Parathyroid adenoma (tissue), 2 donors: Measurements from ENCODE around the gene CCDC88A.

ENCODE experiments used
- H2AFZ ChIP-seq: fragments of 300-600 bp; sonication (generic); one replicate; pipeline ENCODE4 v1.7.0; 2017; ENCODE audit warnings: antibody characterized with exemption, mild to moderate bottlenecking
- H3K27ac ChIP-seq: fragments of 300-600 bp; sonication (generic); one replicate; pipeline ENCODE4 v1.7.0; 2017
- H3K27me3 ChIP-seq: fragments of 300-600 bp; sonication (generic); one replicate; pipeline ENCODE4 v1.7.0; 2017; ENCODE audit warnings: low read length; ENCODE audit not compliant: control insufficient read depth, insufficient read depth
- H3K36me3 ChIP-seq: fragments of 300-600 bp; sonication (generic); one replicate; pipeline ENCODE4 v1.7.0; 2017; ENCODE audit warnings: low read length; ENCODE audit not compliant: control insufficient read depth, insufficient read depth
- H3K4me1 ChIP-seq: fragments of 300-600 bp; sonication (generic); one replicate; pipeline ENCODE4 v1.7.0; 2017; ENCODE audit warnings: control low read depth
- H3K4me2 ChIP-seq: fragments of 300-600 bp; sonication (generic); one replicate; pipeline ENCODE4 v1.7.0; 2017; ENCODE audit warnings: low read length
- H3K4me3 ChIP-seq: fragments of 300-600 bp; sonication (generic); one replicate; pipeline ENCODE4 v1.7.0; 2017; ENCODE audit warnings: low read depth, low read length
- H3K79me2 ChIP-seq: fragments of 300-600 bp; sonication (generic); one replicate; pipeline ENCODE4 v1.7.0; 2017; ENCODE audit warnings: control low read depth
- H3K9ac ChIP-seq: fragments of 300-600 bp; sonication (generic); one replicate; pipeline ENCODE4 v1.7.0; 2017; ENCODE audit warnings: mild to moderate bottlenecking
- H3K9me3 ChIP-seq: fragments of 300-600 bp; sonication (generic); one replicate; pipeline ENCODE4 v1.7.0; 2017; ENCODE audit warnings: low read length; ENCODE audit not compliant: control insufficient read depth
- TF ChIP-seq, protein P1 (sequence below): fragments of 300-600 bp; sonication (generic); IDR thresholded peaks from one replicate; pipeline ENCODE4 v1.7.0; 2017; ENCODE audit warnings: antibody characterized with exemption, mild to moderate bottlenecking
- donor health status: primary hyperparathyroidism.

The CCDC88A gene

GRCh38 chr2:55401124-55401523, 18.5 kb downstream of the CCDC88A start:
- TF ChIP-seq, protein P1, sequence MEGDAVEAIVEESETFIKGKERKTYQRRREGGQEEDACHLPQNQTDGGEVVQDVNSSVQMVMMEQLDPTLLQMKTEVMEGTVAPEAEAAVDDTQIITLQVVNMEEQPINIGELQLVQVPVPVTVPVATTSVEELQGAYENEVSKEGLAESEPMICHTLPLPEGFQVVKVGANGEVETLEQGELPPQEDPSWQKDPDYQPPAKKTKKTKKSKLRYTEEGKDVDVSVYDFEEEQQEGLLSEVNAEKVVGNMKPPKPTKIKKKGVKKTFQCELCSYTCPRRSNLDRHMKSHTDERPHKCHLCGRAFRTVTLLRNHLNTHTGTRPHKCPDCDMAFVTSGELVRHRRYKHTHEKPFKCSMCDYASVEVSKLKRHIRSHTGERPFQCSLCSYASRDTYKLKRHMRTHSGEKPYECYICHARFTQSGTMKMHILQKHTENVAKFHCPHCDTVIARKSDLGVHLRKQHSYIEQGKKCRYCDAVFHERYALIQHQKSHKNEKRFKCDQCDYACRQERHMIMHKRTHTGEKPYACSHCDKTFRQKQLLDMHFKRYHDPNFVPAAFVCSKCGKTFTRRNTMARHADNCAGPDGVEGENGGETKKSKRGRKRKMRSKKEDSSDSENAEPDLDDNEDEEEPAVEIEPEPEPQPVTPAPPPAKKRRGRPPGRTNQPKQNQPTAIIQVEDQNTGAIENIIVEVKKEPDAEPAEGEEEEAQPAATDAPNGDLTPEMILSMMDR: no peak
- no peaks in the 10 kb centered on the region for H3K36me3 ChIP-seq
- no peaks in the 10 kb centered on the region for H3K4me1 ChIP-seq
- no peak overlapping the region for H2AFZ ChIP-seq
- no peak overlapping the region for H3K9ac ChIP-seq
- no peaks in the 10 kb centered on the region for H3K9me3 ChIP-seq
- H3K4me2 ChIP-seq: no peak overlapping the region
- H3K79me2 ChIP-seq: no peaks in the 10 kb centered on the region
- no peaks in the 10 kb centered on the region for H3K27me3 ChIP-seq
- H3K4me3 ChIP-seq: no peak overlapping the region
- H3K27ac ChIP-seq: no peak overlapping the region

DNA sequence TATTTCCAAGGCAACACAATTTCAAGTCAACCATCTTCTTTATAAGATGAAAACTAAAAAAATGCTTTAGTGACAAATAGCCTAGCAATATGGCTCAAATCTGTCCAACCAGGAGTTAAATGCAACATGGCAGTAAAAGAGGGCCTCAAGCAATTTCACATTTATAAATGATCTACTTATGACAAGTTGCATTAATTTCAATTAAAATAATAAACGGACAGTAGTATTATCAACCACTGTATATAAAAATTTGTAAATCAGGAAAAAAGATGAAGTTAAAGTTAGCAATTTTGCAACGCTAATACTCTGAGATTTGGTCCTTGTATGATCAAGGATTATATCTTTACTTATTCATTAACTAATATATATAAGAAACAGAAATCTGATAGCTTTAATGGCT, 19.3 kb downstream of the CCDC88A start:
- no peak overlapping the region for H3K9ac ChIP-seq
- TF ChIP-seq, protein P1: no peak
- no peaks in the 10 kb centered on the region for H3K27me3 ChIP-seq
- H3K4me2 ChIP-seq: no peak overlapping the region
- H3K27ac ChIP-seq: no peak overlapping the region
- no peaks in the 10 kb centered on the region for H3K9me3 ChIP-seq
- no peaks in the 10 kb centered on the region for H3K79me2 ChIP-seq
- H3K36me3 ChIP-seq: no peaks in the 10 kb centered on the region
- H2AFZ ChIP-seq: no peak overlapping the region
- H3K4me1 ChIP-seq: no peaks in the 10 kb centered on the region
- H3K4me3 ChIP-seq: no peak overlapping the region

DNA sequence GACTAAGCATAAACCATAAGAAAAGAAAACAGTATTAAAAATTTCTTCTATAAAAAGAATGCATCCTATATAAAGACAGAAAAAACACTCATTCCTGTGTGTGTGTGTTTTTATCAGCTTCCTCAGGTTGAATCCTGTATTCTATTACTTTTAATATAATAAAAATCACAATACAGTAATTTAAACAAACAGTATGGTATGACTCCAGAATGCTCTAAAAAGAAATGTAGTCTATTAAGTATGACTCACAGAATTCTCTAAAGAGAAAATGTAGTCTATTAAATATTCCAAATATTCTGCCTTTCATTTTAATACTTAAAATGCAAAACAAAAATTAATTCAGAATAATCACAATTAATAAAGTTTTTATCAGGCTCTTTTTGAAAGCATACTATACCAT, 19.8 kb downstream of the CCDC88A start:
- TF ChIP-seq, protein P1: no peak
- Histone ChIP-seq H3K79me2 (no peaks in the 10 kb centered on the region), H3K4me1 (no peaks in the 10 kb centered on the region), H3K4me3 (no peak overlapping the region), H3K27me3 (no peaks in the 10 kb centered on the region), H3K4me2 (no peak overlapping the region), H3K27ac (no peak overlapping the region), H3K36me3 (no peaks in the 10 kb centered on the region), H2AFZ (no peak overlapping the region), H3K9ac (no peak overlapping the region), H3K9me3 (no peaks in the 10 kb centered on the region)

DNA sequence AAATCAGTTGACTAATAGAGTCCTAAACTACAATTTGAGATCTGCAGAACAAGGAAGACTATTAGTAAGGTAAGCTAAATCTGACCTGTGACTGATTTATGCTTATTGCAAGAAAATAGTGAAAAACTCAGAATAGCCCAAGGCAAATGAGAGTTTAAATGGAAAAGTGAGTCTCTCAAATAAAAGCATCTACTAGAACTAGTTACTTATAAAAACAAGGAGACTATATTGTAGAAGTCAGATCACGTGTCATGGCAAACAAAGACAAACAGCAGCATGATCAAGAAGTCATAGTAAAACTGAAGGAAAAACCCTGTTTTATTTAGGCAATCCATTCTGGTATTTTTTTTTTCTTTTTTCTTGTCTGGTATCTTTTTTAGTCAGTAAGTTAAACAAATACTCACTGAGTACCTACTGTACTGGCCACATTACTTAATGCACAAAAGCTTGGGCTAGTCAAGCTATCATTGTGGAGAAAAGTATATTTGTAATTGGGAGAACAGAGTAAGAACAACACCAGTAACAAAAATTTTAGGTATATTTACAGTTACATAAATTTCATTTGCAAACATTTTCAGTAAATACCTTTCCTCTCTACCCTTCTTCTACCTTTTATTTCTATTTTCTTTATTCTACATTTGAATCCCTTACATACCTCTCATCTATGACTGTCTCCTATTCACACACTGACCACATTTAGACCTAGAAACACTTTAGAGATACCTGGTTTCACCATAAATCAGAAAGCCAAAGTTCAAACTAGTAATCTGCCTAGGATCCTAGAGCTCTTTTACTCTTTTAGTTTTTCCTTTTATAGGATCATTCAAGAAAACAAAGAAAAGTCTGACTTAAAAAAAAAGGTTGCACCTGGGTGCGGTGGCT, 23.7 kb downstream of the CCDC88A start:
- no peak overlapping the region for H3K4me3 ChIP-seq
- no peaks in the 10 kb centered on the region for H3K9me3 ChIP-seq
- no peaks in the 10 kb centered on the region for H3K79me2 ChIP-seq
- H3K4me2 ChIP-seq: no peak overlapping the region
- H3K9ac ChIP-seq: no peak overlapping the region
- TF ChIP-seq, protein P1: no peak
- no peaks in the 10 kb centered on the region for H3K36me3 ChIP-seq
- no peak overlapping the region for H2AFZ ChIP-seq
- no peaks in the 10 kb centered on the region for H3K4me1 ChIP-seq
- no peaks in the 10 kb centered on the region for H3K27me3 ChIP-seq
- H3K27ac ChIP-seq: no peak overlapping the region
